Erythroblast (primary cell): ENCODE results near the gene PIP4K2A.

Source experiments
- GATA1 ChIP-seq: IDR thresholded peaks from 2 replicates; pipeline ENCODE4 v1.6.1; 2011; ENCODE audit warnings: low read depth, mild to moderate bottlenecking, control low read depth, low read length, moderate library complexity
- POLR2A ChIP-seq: IDR thresholded peaks from 2 replicates; pipeline ENCODE4 v1.6.1; 2011; ENCODE audit warnings: mild to moderate bottlenecking, low read length

DNA sequence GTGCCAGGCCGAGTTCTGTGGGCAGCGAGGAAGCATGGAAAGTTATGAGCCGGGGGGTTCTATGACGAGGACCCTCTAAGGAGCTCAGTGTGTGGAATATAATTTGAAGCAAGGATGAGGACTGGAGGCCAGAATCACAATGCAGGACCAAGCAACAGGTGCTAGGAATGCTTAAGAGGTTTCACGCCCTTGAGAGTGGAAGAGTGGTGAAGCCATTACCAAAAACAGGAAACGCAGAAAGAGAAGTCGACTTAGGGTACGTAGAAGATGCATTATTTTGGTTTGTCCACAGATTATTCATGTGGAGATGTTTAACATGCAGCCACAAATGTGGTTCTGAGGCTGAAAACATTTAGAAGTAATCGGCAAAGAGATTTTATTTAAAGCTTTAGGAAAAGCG lies 78.7 kb downstream of the PIP4K2A start:
- TF ChIP-seq POLR2A (no peak), GATA1 (no peak)
